CD4-positive, alpha-beta T cell treated with Interleukin-6 for 4 hours (primary cell): ENCODE data around the gene DUSP22.

Experiments used
- DNase-seq: peaks from one replicate; pipeline ENCODE4 v3.0.0-alpha.2; 2020; ENCODE audit warnings: mixed read lengths

The DUSP22 gene

GRCh38 chr6:297571-298232 is 5.4 kb downstream of the DUSP22 start:
- DNase-seq = no peak

- DNase-seq = no peak
Observed at GRCh38 chr6:298233-299103, 6.2 kb downstream of the DUSP22 start.

- no peak for DNase-seq
Observed at GRCh38 chr6:299104-299980, 7.1 kb downstream of the DUSP22 start.

GRCh38 chr6:300026-300425 is 7.7 kb downstream of the DUSP22 start:
- no peak for DNase-seq

GRCh38 chr6:300494-301198 is 8.4 kb downstream of the DUSP22 start:
- DNase-seq = no peak

GRCh38 chr6:301526-301925 is 9.2 kb downstream of the DUSP22 start:
- no peak for DNase-seq

- no peak for DNase-seq
Observed at GRCh38 chr6:301929-302705, 9.8 kb downstream of the DUSP22 start.

GRCh38 chr6:302760-303159 is 10.5 kb downstream of the DUSP22 start:
- no peak for DNase-seq

GRCh38 chr6:303263-303662 is 11.0 kb downstream of the DUSP22 start:
- DNase-seq = no peak

- no peak for DNase-seq
Observed at GRCh38 chr6:303948-304558, 11.8 kb downstream of the DUSP22 start.

- no peak for DNase-seq
Observed at GRCh38 chr6:304833-305370, 12.6 kb downstream of the DUSP22 start.

- DNase-seq = no peak
Observed at GRCh38 chr6:305371-306206, 13.3 kb downstream of the DUSP22 start.

- DNase-seq = no peak
Observed at GRCh38 chr6:306641-307061, 14.4 kb downstream of the DUSP22 start.

- DNase-seq = no peak
Observed at GRCh38 chr6:307065-307814, 15.0 kb downstream of the DUSP22 start.

GRCh38 chr6:307874-308273 is 15.6 kb downstream of the DUSP22 start:
- no peak for DNase-seq

- DNase-seq = no peak
Observed at GRCh38 chr6:308307-308706, 16.0 kb downstream of the DUSP22 start.

GRCh38 chr6:308768-309167 is 16.5 kb downstream of the DUSP22 start:
- DNase-seq = no peak

GRCh38 chr6:309947-310346 is 17.7 kb downstream of the DUSP22 start:
- DNase-seq = no peak

GRCh38 chr6:310671-311070 is 18.4 kb downstream of the DUSP22 start:
- DNase-seq = no peak
